Adrenal gland (tissue), 5 donors: ENCODE measurements around the gene RRBP1.

ENCODE experiments used
- POLR2A ChIP-seq, 2 donors: fragments of 450-650 bp; IDR thresholded peaks; one replicate each; pipeline ENCODE4 v1.6.1; 2017; ENCODE audit warnings: antibody characterized with exemption in 2 of 2, mild to moderate bottlenecking in 2 of 2, moderate library complexity in 1 of 2
- TF ChIP-seq, protein P1 (sequence below), 6 experiments: fragments of 450-650 bp in 4 of 6; fragments of 200-600 bp in 2 of 6; sonication (generic) in 1 of 6; IDR thresholded peaks; 1 replicate in 5 of 6; 2 replicates in 1 of 6; pipeline versions ENCODE4 v1.5.1 to v1.8.0; 2016 to 2021; ENCODE audit warnings: antibody characterized with exemption in 6 of 6, mild to moderate bottlenecking in 2 of 6, moderate library complexity in 1 of 6
- donor health status: DM: no; HTN: no; CAD: no.

DNA sequence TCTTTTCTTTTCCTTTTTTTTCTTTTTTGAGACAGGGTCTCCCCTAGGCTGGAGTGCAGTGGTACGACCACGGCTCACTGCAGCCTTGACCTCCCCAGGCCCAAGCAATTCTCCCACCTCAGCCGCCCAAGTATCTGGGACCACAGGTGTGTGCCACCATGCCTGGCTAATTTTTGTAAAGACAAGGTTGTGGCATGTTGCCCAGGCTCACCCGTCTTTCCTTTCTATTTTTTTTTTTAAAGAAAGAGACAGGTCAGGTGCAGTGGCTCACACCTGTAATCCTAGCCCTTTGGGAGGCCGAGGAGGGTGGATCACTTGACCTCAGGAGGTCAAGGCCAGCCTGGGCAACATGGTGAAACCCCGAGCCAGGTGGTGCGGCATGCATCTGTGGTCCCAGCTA is 34.3 kb upstream of the RRBP1 start:
- TF ChIP-seq, protein P1, sequence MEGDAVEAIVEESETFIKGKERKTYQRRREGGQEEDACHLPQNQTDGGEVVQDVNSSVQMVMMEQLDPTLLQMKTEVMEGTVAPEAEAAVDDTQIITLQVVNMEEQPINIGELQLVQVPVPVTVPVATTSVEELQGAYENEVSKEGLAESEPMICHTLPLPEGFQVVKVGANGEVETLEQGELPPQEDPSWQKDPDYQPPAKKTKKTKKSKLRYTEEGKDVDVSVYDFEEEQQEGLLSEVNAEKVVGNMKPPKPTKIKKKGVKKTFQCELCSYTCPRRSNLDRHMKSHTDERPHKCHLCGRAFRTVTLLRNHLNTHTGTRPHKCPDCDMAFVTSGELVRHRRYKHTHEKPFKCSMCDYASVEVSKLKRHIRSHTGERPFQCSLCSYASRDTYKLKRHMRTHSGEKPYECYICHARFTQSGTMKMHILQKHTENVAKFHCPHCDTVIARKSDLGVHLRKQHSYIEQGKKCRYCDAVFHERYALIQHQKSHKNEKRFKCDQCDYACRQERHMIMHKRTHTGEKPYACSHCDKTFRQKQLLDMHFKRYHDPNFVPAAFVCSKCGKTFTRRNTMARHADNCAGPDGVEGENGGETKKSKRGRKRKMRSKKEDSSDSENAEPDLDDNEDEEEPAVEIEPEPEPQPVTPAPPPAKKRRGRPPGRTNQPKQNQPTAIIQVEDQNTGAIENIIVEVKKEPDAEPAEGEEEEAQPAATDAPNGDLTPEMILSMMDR (IDR thresholded peaks at IDR 0.05) = no peak
- TF ChIP-seq POLR2A (IDR thresholded peaks at IDR 0.05) = no peak
